A673 (cell line): Measurements from ENCODE around the gene HOXC5.

Experiments
- EZH2 ChIP-seq: fragments of 200-600 bp; sonication (generic); IDR thresholded peaks from 2 replicates; pipeline ENCODE4 v1.6.1; 2017; ENCODE audit warnings: borderline replicate concordance, low read depth, mild to moderate bottlenecking, mixed read lengths, antibody characterized with exemption, low read length; ENCODE audit not compliant: poor library complexity, severe bottlenecking
- TF ChIP-seq, protein P1 (sequence below): fragments of 300-800, 200-600 bp; sonication (generic); conservative IDR thresholded peaks from 2 replicates; pipeline ENCODE4 v1.5.1; 2017; ENCODE audit warnings: low read depth, mild to moderate bottlenecking, antibody characterized with exemption, low read length, moderate library complexity, mixed read lengths

DNA sequence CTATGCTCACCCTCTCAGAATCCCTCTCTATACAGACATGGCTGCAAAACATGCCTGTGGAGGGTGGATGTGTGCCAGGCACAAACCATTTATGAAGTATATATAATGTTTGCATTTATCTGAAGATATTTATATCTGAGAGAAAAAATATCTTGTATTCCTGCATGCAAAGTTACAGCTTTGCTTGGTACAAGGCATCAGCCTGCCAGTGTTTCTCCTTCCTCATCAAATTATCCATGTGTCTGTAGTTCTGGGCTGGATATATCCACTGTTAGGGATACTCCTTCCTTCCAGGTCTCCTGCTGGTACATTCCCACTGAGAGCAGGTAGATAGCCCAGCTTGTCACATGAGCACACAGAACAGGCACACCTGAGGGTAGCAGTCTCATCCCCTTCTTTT, 32.8 kb downstream of the HOXC5 start:
- TF ChIP-seq, protein P1, sequence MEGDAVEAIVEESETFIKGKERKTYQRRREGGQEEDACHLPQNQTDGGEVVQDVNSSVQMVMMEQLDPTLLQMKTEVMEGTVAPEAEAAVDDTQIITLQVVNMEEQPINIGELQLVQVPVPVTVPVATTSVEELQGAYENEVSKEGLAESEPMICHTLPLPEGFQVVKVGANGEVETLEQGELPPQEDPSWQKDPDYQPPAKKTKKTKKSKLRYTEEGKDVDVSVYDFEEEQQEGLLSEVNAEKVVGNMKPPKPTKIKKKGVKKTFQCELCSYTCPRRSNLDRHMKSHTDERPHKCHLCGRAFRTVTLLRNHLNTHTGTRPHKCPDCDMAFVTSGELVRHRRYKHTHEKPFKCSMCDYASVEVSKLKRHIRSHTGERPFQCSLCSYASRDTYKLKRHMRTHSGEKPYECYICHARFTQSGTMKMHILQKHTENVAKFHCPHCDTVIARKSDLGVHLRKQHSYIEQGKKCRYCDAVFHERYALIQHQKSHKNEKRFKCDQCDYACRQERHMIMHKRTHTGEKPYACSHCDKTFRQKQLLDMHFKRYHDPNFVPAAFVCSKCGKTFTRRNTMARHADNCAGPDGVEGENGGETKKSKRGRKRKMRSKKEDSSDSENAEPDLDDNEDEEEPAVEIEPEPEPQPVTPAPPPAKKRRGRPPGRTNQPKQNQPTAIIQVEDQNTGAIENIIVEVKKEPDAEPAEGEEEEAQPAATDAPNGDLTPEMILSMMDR = no peak
- TF ChIP-seq EZH2 = no peak
